ENCODE results near the gene OGFR.

GRCh38 chr20:62859721-62860120 is 55.1 kb downstream of the OGFR start:
- TF ChIP-seq CTCF (IDR thresholded peaks at IDR 0.05): no peak
- no peak for TF ChIP-seq POLR2A (IDR thresholded peaks at IDR 0.05)

Measured in adrenal gland (tissue), 5 donors.